ENCODE data around the gene HSD11B2. TPM values are rescaled to one million over a fixed set of nuclear protein-coding genes. Genes with fewer than 3 reads are reported as not detected.

Gene HSD11B2
- total RNA-seq, 3 donors from 2014 or later (not counting 1 experiment from before 2014, with no cell fraction given): not detected

DNA sequence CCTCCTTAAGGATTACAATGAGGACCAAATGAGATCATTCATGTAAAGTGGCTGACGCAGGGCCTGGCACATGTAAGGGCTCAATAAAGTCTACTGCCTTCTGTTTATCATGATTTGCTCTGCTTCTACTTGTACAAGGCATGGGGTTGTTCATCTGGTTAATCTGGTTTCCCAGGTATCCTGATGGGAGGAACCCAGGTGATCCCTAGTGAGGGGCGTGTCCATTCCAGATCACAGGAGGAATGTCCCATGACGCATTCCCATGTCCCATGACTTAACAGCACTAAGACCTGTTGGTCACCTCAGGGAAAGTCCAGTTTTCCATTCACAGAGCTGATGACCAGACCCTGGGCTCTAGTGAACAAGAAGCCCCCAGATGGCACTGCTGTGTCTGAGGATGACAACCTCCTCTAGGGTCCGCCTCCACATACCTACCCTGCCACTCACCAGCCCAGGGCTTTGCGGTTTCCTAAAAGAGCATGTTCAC lies 26.1 kb upstream of the HSD11B2 start:
- no peak overlapping the region for H3K27ac ChIP-seq (ENCODE audit: low read length)
- no peaks in the 10 kb centered on the region for H3K27me3 ChIP-seq (ENCODE audit: control insufficient read depth, insufficient read depth, low read length)
- Mint-ChIP-seq H3K36me3 (no peaks in the 10 kb centered on the region), H3K27ac (no peak overlapping the region), H3K4me1 (peaks cover 0 to 4% of the 10 kb centered on the region in 2 donors), H3K9me3 (no peaks in the 10 kb centered on the region), H3K4me3 (no peak overlapping the region), H3K27me3 (ENCODE audit: low read depth in 2 of 2) (peaks cover 0 to 5% of the 10 kb centered on the region in 2 donors)
- H3K36me3 ChIP-seq (ENCODE audit: control insufficient read depth, insufficient read depth, low read length): no peaks in the 10 kb centered on the region
- no peak for DNase-seq
- H3K4me3 ChIP-seq (ENCODE audit: low read length): no peak overlapping the region
- TF ChIP-seq, protein P1, sequence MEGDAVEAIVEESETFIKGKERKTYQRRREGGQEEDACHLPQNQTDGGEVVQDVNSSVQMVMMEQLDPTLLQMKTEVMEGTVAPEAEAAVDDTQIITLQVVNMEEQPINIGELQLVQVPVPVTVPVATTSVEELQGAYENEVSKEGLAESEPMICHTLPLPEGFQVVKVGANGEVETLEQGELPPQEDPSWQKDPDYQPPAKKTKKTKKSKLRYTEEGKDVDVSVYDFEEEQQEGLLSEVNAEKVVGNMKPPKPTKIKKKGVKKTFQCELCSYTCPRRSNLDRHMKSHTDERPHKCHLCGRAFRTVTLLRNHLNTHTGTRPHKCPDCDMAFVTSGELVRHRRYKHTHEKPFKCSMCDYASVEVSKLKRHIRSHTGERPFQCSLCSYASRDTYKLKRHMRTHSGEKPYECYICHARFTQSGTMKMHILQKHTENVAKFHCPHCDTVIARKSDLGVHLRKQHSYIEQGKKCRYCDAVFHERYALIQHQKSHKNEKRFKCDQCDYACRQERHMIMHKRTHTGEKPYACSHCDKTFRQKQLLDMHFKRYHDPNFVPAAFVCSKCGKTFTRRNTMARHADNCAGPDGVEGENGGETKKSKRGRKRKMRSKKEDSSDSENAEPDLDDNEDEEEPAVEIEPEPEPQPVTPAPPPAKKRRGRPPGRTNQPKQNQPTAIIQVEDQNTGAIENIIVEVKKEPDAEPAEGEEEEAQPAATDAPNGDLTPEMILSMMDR (IDR thresholded peaks at IDR 0.05): no peak
- no peak for ATAC-seq
- intact Hi-C loops (cut with micrococcal nuclease): no loop called here
- H3K4me1 ChIP-seq (ENCODE audit: control insufficient read depth, insufficient read depth, low read length): no peaks in the 10 kb centered on the region
- 98% methylated on average over 5 of the region's 5 CpGs for WGBS (ENCODE audit: insufficient coverage)
- no peaks in the 10 kb centered on the region for H3K9me3 ChIP-seq (ENCODE audit: control insufficient read depth, insufficient read depth, low read length)

DNA sequence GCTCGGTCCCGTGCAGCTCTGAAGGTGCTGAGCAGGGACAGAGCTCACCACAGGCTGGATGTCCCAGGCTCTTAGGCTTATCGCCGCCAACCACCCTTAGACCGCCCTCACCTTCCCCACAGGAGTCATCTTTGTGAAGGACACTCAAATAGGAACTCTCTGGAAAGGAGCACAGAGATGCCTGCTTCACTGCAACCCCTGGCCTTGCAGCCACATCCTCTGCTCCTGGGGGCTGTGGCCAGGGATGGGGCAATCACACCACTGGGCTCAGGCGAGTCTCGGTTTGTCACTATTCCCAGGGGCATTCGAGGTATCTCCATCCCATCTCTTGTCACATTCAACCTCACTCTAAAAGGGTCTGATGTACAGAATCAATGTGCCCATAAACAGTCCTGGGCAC lies 25.6 kb upstream of the HSD11B2 start:
- ATAC-seq (no peak), DNase-seq (no peak)
- H3K36me3 ChIP-seq (ENCODE audit: control insufficient read depth, insufficient read depth, low read length): no peaks in the 10 kb centered on the region
- no peak overlapping the region for H3K4me3 ChIP-seq (ENCODE audit: low read length)
- H3K27me3 ChIP-seq (ENCODE audit: control insufficient read depth, insufficient read depth, low read length): no peaks in the 10 kb centered on the region
- intact Hi-C loops (cut with micrococcal nuclease): no loop called here
- Mint-ChIP-seq H3K36me3 (no peaks in the 10 kb centered on the region), H3K4me3 (no peak overlapping the region), H3K9me3 (no peaks in the 10 kb centered on the region), H3K4me1 (peaks cover 0 to 4% of the 10 kb centered on the region in 2 donors), H3K27ac (no peak overlapping the region), H3K27me3 (ENCODE audit: low read depth in 2 of 2) (peaks cover 0 to 5% of the 10 kb centered on the region in 2 donors)
- no peaks in the 10 kb centered on the region for H3K4me1 ChIP-seq (ENCODE audit: control insufficient read depth, insufficient read depth, low read length)
- H3K27ac ChIP-seq (ENCODE audit: low read length): no peak overlapping the region
- H3K9me3 ChIP-seq (ENCODE audit: control insufficient read depth, insufficient read depth, low read length): no peaks in the 10 kb centered on the region
- TF ChIP-seq, protein P1 (IDR thresholded peaks at IDR 0.05): no peak
- 90% methylated on average over 8 of the region's 8 CpGs for WGBS (ENCODE audit: insufficient coverage)

DNA sequence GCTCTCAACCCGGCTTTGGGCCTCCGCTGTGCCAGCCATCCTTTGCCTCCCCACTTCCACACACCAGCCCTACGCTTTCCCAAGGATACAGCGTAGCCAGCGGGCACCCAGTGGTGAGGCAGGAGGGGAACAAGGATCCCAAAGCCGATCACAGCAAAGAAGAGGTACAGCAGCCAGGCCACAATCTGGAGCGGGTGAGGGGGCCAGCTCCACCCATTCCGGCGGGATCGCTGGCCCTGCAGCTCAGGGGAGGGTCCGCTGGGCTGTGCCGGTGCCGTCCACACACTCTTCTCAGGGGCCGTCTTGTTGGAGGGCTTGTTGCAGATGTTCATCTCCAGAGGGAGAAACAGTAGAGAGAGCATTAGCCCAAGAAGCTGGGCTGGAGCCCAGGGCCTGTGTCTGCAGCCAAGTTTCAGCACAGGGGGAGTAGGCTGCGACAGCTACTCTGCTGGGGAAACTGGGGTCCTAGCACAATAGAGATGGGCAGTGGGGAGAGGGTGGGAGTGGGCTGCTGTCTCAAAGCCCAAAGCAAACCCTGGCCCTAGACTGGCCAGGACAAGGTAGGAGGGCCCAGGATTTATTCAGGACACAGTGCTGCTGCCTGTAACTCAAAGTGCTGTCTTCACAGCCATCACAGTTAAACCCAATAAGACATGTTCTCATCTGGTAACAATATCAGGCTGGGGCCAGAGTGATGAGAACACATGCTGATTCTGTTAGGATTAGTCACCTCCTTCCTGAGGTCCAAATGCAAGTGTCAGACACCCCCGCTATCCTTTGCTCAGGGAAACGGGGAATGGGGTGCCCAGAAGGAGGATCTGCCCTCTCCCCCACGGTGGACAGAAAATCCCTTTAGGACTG lies 24.6 kb upstream of the HSD11B2 start:
- Histone ChIP-seq H3K36me3 (ENCODE audit: control insufficient read depth, insufficient read depth, low read length) (no peaks in the 10 kb centered on the region), H3K9me3 (ENCODE audit: control insufficient read depth, insufficient read depth, low read length) (no peaks in the 10 kb centered on the region), H3K4me1 (ENCODE audit: control insufficient read depth, insufficient read depth, low read length) (no peaks in the 10 kb centered on the region), H3K27ac (ENCODE audit: low read length) (no peak overlapping the region), H3K4me3 (ENCODE audit: low read length) (no peak overlapping the region), H3K27me3 (ENCODE audit: control insufficient read depth, insufficient read depth, low read length) (no peaks in the 10 kb centered on the region)
- intact Hi-C loops (cut with micrococcal nuclease): no loop called here
- Mint-ChIP-seq H3K27me3 (ENCODE audit: low read depth in 2 of 2) (peaks cover 0 to 5% of the 10 kb centered on the region in 2 donors), H3K4me3 (no peak overlapping the region), H3K9me3 (no peaks in the 10 kb centered on the region), H3K27ac (no peak overlapping the region), H3K36me3 (no peaks in the 10 kb centered on the region), H3K4me1 (peaks cover 0 to 4% of the 10 kb centered on the region in 2 donors)
- WGBS (ENCODE audit: insufficient coverage): 90% methylated on average over 18 of the region's 18 CpGs
- TF ChIP-seq, protein P1 (IDR thresholded peaks at IDR 0.05): no peak
- DNase-seq (no peak), ATAC-seq (no peak)

Measured in natural killer cell (primary cell).